Thoracic aorta (tissue), 2 donors: ENCODE results near the gene ARFRP1. TPM values are rescaled to one million over a fixed set of nuclear protein-coding genes. Genes with fewer than 3 reads are reported as not detected.

ENCODE experiments used
- ATAC-seq: fragments of 150-250 bp; one replicate; pipeline ENCODE4 v1.8.0; 2017; ENCODE audit warnings: low read depth; ENCODE audit not compliant: insufficient number of reproducible peaks, low FRiP score
- DNase-seq: peaks from one replicate; pipeline ENCODE4 v3.0.0-alpha.2; 2020; ENCODE audit warnings: low spot score
- H3K27ac ChIP-seq, 2 donors: fragments of 200-600 bp; sonication (generic); 1 replicate in 1 of 2; 2 replicates in 1 of 2; pipeline ENCODE4 v1.5.1; 2016; ENCODE audit warnings: mild to moderate bottlenecking in 2 of 2, moderate library complexity in 2 of 2
- H3K27me3 ChIP-seq: fragments of 200-600 bp; sonication (generic); replicated peaks from 2 replicates; pipeline ENCODE4 v1.6.0; 2016; ENCODE audit warnings: mild to moderate bottlenecking; ENCODE audit not compliant: insufficient read depth
- H3K36me3 ChIP-seq: fragments of 200-600 bp; sonication (generic); one replicate; pipeline ENCODE4 v1.5.1; 2016
- H3K4me1 ChIP-seq, 2 donors: fragments of 200-600 bp; sonication (generic); 1 replicate in 1 of 2; 2 replicates in 1 of 2; pipeline versions ENCODE4 v1.5.1 to v1.6.0; 2016; ENCODE audit warnings: low read depth in 2 of 2, mild to moderate bottlenecking in 1 of 2; ENCODE audit not compliant: control insufficient read depth in 1 of 2
- H3K4me3 ChIP-seq: fragments of 200-600 bp; sonication (generic); 2 replicates; pipeline ENCODE4 v1.5.1; 2016; ENCODE audit warnings: mild to moderate bottlenecking
- H3K9me3 ChIP-seq: fragments of 200-600 bp; sonication (generic); 2 replicates; pipeline ENCODE4 v1.5.1; 2016
- total RNA-seq, 2 donors: library from RNA; depleted of rRNA; stranded (reverse); fragments of >200 nt; gene quantifications; one replicate each; pipeline versions ENCODE4 v1.1.0 to v1.2.3, GENCODE V29; 2016
- TF ChIP-seq, protein P1 (sequence below): fragments of 200-600 bp; sonication (generic); IDR thresholded peaks from one replicate; pipeline ENCODE4 v1.5.1; 2019; ENCODE audit warnings: antibody characterized with exemption

ARFRP1 gene
- total RNA-seq, 2 donors from 2014 or later = 56.4 to 57.8 TPM

GRCh38 chr20:63668351-63668750 is 39.4 kb downstream of the ARFRP1 start:
- peaks cover 22% of the 10 kb centered on the region for H3K36me3 ChIP-seq

DNA sequence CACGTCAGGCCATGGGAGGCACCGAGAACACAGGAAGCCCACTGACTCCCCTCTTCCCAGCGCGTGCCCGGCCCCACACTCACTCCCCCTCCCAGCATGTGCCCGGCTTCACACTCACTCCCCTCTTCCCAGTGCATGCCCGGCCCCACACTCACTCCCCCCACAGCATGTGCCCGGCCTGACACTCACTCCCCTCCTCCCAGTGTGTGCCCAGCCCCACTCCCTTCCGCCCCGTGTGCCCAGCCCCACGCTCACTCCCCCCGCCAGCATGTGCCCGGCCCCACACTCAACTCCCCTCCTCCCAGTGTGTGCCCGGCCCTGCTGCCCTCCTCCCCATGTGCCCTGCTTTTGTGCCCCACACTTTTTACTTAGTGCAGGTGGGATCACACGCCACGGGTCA is 39.9 kb downstream of the ARFRP1 start:
- Histone ChIP-seq H3K9me3 (no peaks in the 10 kb centered on the region), H3K27ac (no peak overlapping the region), H3K27me3 (no peaks in the 10 kb centered on the region), H3K4me3 (no peak overlapping the region), H3K36me3 (peaks cover 24% of the 10 kb centered on the region), H3K4me1 (no peaks in the 10 kb centered on the region)
- TF ChIP-seq, protein P1, sequence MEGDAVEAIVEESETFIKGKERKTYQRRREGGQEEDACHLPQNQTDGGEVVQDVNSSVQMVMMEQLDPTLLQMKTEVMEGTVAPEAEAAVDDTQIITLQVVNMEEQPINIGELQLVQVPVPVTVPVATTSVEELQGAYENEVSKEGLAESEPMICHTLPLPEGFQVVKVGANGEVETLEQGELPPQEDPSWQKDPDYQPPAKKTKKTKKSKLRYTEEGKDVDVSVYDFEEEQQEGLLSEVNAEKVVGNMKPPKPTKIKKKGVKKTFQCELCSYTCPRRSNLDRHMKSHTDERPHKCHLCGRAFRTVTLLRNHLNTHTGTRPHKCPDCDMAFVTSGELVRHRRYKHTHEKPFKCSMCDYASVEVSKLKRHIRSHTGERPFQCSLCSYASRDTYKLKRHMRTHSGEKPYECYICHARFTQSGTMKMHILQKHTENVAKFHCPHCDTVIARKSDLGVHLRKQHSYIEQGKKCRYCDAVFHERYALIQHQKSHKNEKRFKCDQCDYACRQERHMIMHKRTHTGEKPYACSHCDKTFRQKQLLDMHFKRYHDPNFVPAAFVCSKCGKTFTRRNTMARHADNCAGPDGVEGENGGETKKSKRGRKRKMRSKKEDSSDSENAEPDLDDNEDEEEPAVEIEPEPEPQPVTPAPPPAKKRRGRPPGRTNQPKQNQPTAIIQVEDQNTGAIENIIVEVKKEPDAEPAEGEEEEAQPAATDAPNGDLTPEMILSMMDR = no peak
- DNase-seq (no peak), ATAC-seq (no peak)

More at GRCh38 chr20:63668351-63668750, 39.4 kb downstream of the ARFRP1 start:
- ATAC-seq = no peak
- Histone ChIP-seq H3K27me3 (no peaks in the 10 kb centered on the region), H3K27ac (no peak overlapping the region), H3K9me3 (no peaks in the 10 kb centered on the region), H3K4me3 (no peak overlapping the region), H3K4me1 (no peaks in the 10 kb centered on the region)
- DNase-seq = no peak
- TF ChIP-seq, protein P1 = no peak

GRCh38 chr20:63665708-63666107 is 42.1 kb downstream of the ARFRP1 start:
- peaks cover 40% of the 10 kb centered on the region for H3K36me3 ChIP-seq
- TF ChIP-seq, protein P1 = no peak
- ATAC-seq = no peak

DNA sequence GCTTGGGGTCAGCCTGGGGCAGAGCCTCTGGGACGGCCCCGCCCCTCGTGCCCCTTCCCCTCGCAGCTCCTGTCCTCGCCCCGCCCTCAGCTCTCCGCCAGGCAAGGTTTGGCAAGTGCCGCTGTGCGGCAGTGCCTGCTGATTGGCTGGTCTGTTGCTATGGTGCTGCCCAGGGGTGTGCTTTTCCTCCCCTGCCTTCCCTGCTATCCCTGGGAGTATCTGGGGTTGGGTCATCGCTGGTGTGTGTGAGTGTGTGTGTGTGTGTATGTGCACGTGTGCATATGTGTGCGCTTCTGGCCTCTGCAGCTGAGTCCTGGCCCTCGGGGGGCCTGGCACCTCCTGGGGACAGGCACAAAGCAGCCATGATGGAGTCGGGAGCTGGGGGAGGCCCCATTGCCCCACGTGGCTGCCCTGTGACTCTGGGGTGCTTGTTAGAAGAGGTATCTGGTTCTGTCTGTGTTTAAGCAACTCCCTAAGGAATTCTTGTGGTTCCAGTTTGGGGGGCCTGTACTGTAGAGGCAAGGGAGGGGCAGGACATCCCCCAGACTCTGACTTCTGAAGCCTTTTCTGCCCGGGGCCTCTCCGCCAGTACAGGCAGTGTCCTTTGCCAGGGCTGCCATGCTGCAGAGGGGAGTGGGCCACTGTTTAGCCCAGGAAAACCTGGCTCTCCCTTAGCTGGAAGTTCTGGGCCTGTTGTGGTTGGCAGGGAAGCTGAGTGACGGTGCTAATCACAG is 42.7 kb downstream of the ARFRP1 start:
- no peak overlapping the region for H3K27ac ChIP-seq
- no peak for DNase-seq
- no peak for ATAC-seq
- H3K36me3 ChIP-seq = peaks cover 40% of the 10 kb centered on the region
- no peaks in the 10 kb centered on the region for H3K27me3 ChIP-seq
- H3K4me3 ChIP-seq = no peak overlapping the region
- TF ChIP-seq, protein P1 = no peak
- no peaks in the 10 kb centered on the region for H3K4me1 ChIP-seq
- no peaks in the 10 kb centered on the region for H3K9me3 ChIP-seq

More at GRCh38 chr20:63665708-63666107, 42.1 kb downstream of the ARFRP1 start:
- H3K27me3 ChIP-seq = no peaks in the 10 kb centered on the region
- H3K4me1 ChIP-seq = no peaks in the 10 kb centered on the region
- no peak for DNase-seq
- H3K27ac ChIP-seq = no peak overlapping the region
- no peaks in the 10 kb centered on the region for H3K9me3 ChIP-seq
- H3K4me3 ChIP-seq = no peak overlapping the region

DNA sequence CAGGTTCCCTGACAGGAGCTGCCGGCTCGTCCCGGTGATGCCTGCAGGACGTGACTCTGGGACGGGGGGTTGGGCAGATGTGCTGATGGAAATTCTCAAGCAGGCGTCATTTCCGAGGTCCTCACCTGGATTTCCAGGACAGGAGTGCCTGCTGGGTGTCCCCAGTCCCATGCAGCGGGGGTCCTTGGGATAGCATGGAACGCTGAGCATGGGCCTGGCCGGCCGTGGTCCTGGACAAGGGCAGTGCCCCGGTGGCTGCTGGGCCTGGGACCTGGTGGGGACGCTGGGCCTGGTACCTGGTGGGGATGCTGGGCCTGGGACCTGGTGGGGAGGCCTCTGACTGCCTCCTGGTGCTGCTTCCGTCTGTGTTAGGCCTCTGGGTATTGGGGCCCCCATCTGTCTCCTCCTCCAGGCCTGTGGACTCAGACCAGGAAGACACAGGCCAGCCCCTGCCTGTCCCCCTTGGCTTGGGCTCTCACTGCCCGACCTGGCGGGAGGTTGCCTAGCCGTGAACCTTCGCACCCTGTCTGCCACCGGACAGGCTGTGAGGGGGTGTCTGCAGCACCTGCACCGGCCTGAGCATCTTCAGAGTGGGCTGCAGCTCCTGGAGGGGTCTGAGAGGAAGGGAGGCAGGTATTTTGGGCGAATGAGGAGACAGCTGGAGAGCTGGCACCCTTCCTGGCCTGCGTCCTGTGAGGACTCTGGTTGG is 43.5 kb downstream of the ARFRP1 start:
- DNase-seq (no peak), ATAC-seq (no peak)
- H3K4me1 ChIP-seq = peaks cover 3 to 5% of the 10 kb centered on the region in 2 donors
- no peak overlapping the region for H3K27ac ChIP-seq
- no peaks in the 10 kb centered on the region for H3K9me3 ChIP-seq
- H3K27me3 ChIP-seq = no peaks in the 10 kb centered on the region
- peaks cover 40% of the 10 kb centered on the region for H3K36me3 ChIP-seq
- no peak overlapping the region for H3K4me3 ChIP-seq
- TF ChIP-seq, protein P1 = no peak
